K562 (cell line): ENCODE data around the gene LAMTOR4. TPM values are rescaled to one million over a fixed set of nuclear protein-coding genes. Genes with fewer than 3 reads are reported as not detected.
A peak's percentile ranks its signal among the peaks of the same experiment; 100 is the strongest.

Experiments
- BCOR ChIP-seq: fragments of 450-650 bp; IDR thresholded peaks from 2 replicates; pipeline ENCODE4 v1.6.1; 2016
- CAMTA2 ChIP-seq: fragments of 250-450 bp; sonication (Bioruptor Pico); conservative IDR thresholded peaks from 2 replicates; pipeline ENCODE4 v1.5.1; 2022
- E2F3 ChIP-seq: fragments of 250-450 bp; sonication (Bioruptor Pico); IDR thresholded peaks from 2 replicates; pipeline ENCODE4 v1.4.0; 2020; ENCODE audit warnings: mild to moderate bottlenecking
- ERF ChIP-seq: fragments of 450-650 bp; formaldehyde crosslinking; IDR thresholded peaks from 2 replicates; pipeline ENCODE4 v1.4.0; 2020; ENCODE audit warnings: mild to moderate bottlenecking, mixed read lengths
- GTF3C2 ChIP-seq: IDR thresholded peaks from 3 replicates; pipeline ENCODE4 v1.6.1; 2011; ENCODE audit warnings: borderline replicate concordance, mild to moderate bottlenecking, moderate library complexity; ENCODE audit not compliant: insufficient read length; ENCODE audit errors: extremely low read depth
- HMGN3 ChIP-seq: IDR thresholded peaks from 2 replicates; pipeline ENCODE4 v1.6.1; 2011; ENCODE audit warnings: borderline replicate concordance, low read depth, mild to moderate bottlenecking, mixed read lengths, low read length; ENCODE audit not compliant: insufficient read length; ENCODE audit errors: extremely low read depth
- HOXB6 ChIP-seq: fragments of 250-450 bp; sonication (Bioruptor Pico); IDR thresholded peaks from 2 replicates; pipeline ENCODE4 v1.5.1; 2022; ENCODE audit warnings: mild to moderate bottlenecking, borderline replicate concordance
- KDM1A ChIP-seq, 2 experiments: fragments of 450-650 bp; IDR thresholded peaks; 2 replicates each; pipeline ENCODE4 v1.6.1; 2016; ENCODE audit warnings: mild to moderate bottlenecking in 2 of 2
- KLF10 ChIP-seq: fragments of 250-450 bp; sonication (Bioruptor Pico); IDR thresholded peaks from 2 replicates; pipeline ENCODE4 v1.6.1; 2021; ENCODE audit warnings: matching md5 sums
- NBN ChIP-seq: fragments of 450-650 bp; IDR thresholded peaks from 2 replicates; pipeline ENCODE4 v1.6.1; 2016; ENCODE audit warnings: low read depth, mild to moderate bottlenecking
- RBM14 ChIP-seq: fragments of 200-400 bp; formaldehyde crosslinking; IDR thresholded peaks from 2 replicates; pipeline ENCODE4 v1.6.1; 2018; ENCODE audit warnings: low read depth, mild to moderate bottlenecking, low read length, moderate library complexity, borderline replicate concordance; ENCODE audit not compliant: insufficient read depth
- TARDBP ChIP-seq: fragments of 450-650 bp; IDR thresholded peaks from 2 replicates; pipeline ENCODE4 v1.6.1; 2016
- TSC22D4 ChIP-seq: fragments of 450-650 bp; IDR thresholded peaks from 2 replicates; pipeline ENCODE4 v1.6.1; 2016; ENCODE audit warnings: missing genetic modification characterization, missing biosample characterization, control low read depth
- ZBTB40 ChIP-seq, 2 experiments: fragments of 450-650 bp in 1 of 2; sonication (generic) in 1 of 2; formaldehyde crosslinking in 1 of 2; IDR thresholded peaks; 2 replicates each; pipeline versions ENCODE4 v1.7.1 to v1.9.0; 2016 to 2022; ENCODE audit warnings: inconsistent platforms in 1 of 2, mild to moderate bottlenecking in 1 of 2, missing genetic modification reagents in 1 of 2
- ZEB2 ChIP-seq: fragments of 450-650 bp; IDR thresholded peaks from 2 replicates; pipeline ENCODE4 v1.6.1; 2016
- ZFP36 ChIP-seq: fragments of 150-350 bp; IDR thresholded peaks from 2 replicates; pipeline ENCODE4 v1.6.1; 2018; ENCODE audit warnings: low read length, low read depth; ENCODE audit not compliant: partially characterized antibody
- ZNF57 ChIP-seq: fragments of 450-650 bp; formaldehyde crosslinking; IDR thresholded peaks from 2 replicates; pipeline ENCODE4 v1.4.0; 2020; ENCODE audit warnings: mild to moderate bottlenecking, moderate library complexity
- polyA plus RNA-seq, 8 experiments: library from polyadenylated mRNA; depleted of rRNA in 4 of 8; stranded (reverse) in 5 of 8; unstranded in 3 of 8; fragments of >200 nt; fragmentation: Nextera tagmentation in 2 of 8; fragmentation: Illumina TruSeq in 1 of 8; extraction: Ambion mirVana in 2 of 8; extraction: Trizol in 1 of 8; gene quantifications; 2 replicates each; pipeline versions ENCODE4 v1.2.1 to v1.2.3, GENCODE V29; 2011 to 2014; ENCODE audit warnings: inconsistent platforms in 1 of 8, missing spikeins in 1 of 8
- total RNA-seq, 7 experiments: library from RNA; depleted of rRNA in 6 of 7; stranded (reverse); fragments of >200 nt in 6 of 7; fragmentation: Illumina TruSeq in 2 of 7; extraction: Trizol in 2 of 7; gene quantifications; 2 replicates each; pipeline versions ENCODE4 v1.2.1 to v1.2.3, GENCODE V29; 2011 to 2021; ENCODE audit warnings: low replicate concordance in 1 of 7

LAMTOR4 gene
- total and polyA plus RNA-seq, 9 of the 15 experiments (the other 6 are each of a cell fraction or from before 2014, with no cell fraction given) = 79.6 to 314 (median 195) TPM

GRCh38 chr7:100130608-100131453 is 17.9 kb upstream of the LAMTOR4 start (continued):
- TF ChIP-seq ZBTB40 (IDR thresholded peaks at IDR 0.05) (peak; percentile 31; the same call in 1 of the 2 replicates), ZBTB40 (CRISPR knock-in tag; IDR thresholded peaks at IDR 0.05) (no peak), GTF3C2 (no peak), E2F3 (CRISPR knock-in tag) (no peak), KLF10 (CRISPR knock-in tag) (no peak), HOXB6 (CRISPR knock-in tag) (no peak), NBN (peak; percentile 74), ZFP36 (no peak), RBM14 (no peak), ERF (CRISPR knock-in tag) (no peak), BCOR (peak; percentile 71), ZEB2 (no peak), ZNF57 (CRISPR knock-in tag) (no peak), TSC22D4 (no peak), TARDBP (no peak), HMGN3 (no peak), KDM1A (IDR thresholded peaks at IDR 0.05) (no peak), CAMTA2 (no peak)
